K562 (cell line): ENCODE data around the gene GZMM. TPM values are rescaled to one million over a fixed set of nuclear protein-coding genes. Genes with fewer than 3 reads are reported as not detected.
A peak's percentile ranks its signal among the peaks of the same experiment; 100 is the strongest.

ENCODE experiments used
- ATAC-seq: fragments of 200-7000 bp; cut with Tn5 transposase; 3 replicates; pipeline ENCODE4 v1.9.1; 2020; ENCODE audit warnings: moderate library complexity
- BruUV-seq: library from RNA; stranded (reverse); fragments of 400-500 nt; replicated peaks from 2 replicates; lab custom pipeline; 2021; lab: Mats Ljungman, UMichigan
- CTCF ChIA-PET: fragments of 300-600 bp; formaldehyde crosslinking; extraction: SDS; loops from one replicate; lab custom pipeline; 2021; ENCODE audit warnings: low intra/inter-chr PET ratio; lab: Yijun Ruan, JAX
- POLR2A ChIA-PET: fragments of 300-600, 350-650 bp; sonication (Branson Sonifier 250); formaldehyde crosslinking; extraction: SDS; loops from one replicate; lab custom pipeline; 2021; ENCODE audit warnings: antibody characterized with exemption, inconsistent platforms; lab: Yijun Ruan, JAX
- DNase-seq, 4 experiments: peaks; one replicate each; pipeline versions ENCODE4 v3.0.0 to v3.0.0-alpha.2; 2011 to 2018; ENCODE audit warnings: low spot score in 3 of 4, mixed read lengths in 3 of 4; ENCODE audit errors: extremely low read depth in 1 of 4
- FAIRE-seq: peaks from 2 replicates; lab custom pipeline; 2011; peaks lifted over from hg19 to GRCh38; lab: Jason Lieb, UNC
- H2AFZ ChIP-seq: 2 replicates; pipeline ENCODE4 v1.6.0; 2011; ENCODE audit warnings: low read depth, low read length, control low read depth, inconsistent platforms
- H3K27ac ChIP-seq: fragments of 200-600 bp; 3 replicates; pipeline ENCODE4 v1.8.0; 2011; ENCODE audit warnings: low read depth, mild to moderate bottlenecking, control low read depth, inconsistent platforms, low read length, moderate library complexity, mixed read lengths; ENCODE audit errors: extremely low read depth
- H3K27me3 ChIP-seq, 2 experiments: fragments of 300-600 bp in 1 of 2; 2 replicates in 1 of 2; 3 replicates in 1 of 2; pipeline versions ENCODE4 v1.6.0 to v1.8.0; 2011; ENCODE audit warnings: inconsistent platforms in 2 of 2, low read length in 2 of 2, mild to moderate bottlenecking in 1 of 2, mixed read lengths in 1 of 2, moderate library complexity in 1 of 2; ENCODE audit not compliant: control insufficient read depth in 2 of 2, insufficient read depth in 2 of 2
- H3K36me3 ChIP-seq: fragments of 300-600 bp; 3 replicates; pipeline ENCODE4 v1.8.0; 2011; ENCODE audit warnings: mild to moderate bottlenecking, low read length, inconsistent platforms; ENCODE audit not compliant: control insufficient read depth, insufficient read depth
- H3K4me1 ChIP-seq, 2 experiments: fragments of 200-600 bp in 1 of 2; replicated peaks in 1 of 2; 2 replicates in 1 of 2; 3 replicates in 1 of 2; pipeline versions ENCODE4 v1.5.1 to v1.8.0; 2011; ENCODE audit warnings: inconsistent platforms in 2 of 2, low read length in 2 of 2, mild to moderate bottlenecking in 1 of 2, mixed read lengths in 1 of 2, moderate library complexity in 1 of 2; ENCODE audit not compliant: control insufficient read depth in 2 of 2, insufficient read depth in 2 of 2
- H3K4me2 ChIP-seq: 2 replicates; pipeline ENCODE4 v1.6.1; 2011; ENCODE audit warnings: low read length, control low read depth, inconsistent platforms, mixed read lengths; ENCODE audit not compliant: insufficient read depth
- H3K4me3 ChIP-seq: fragments of 200-600 bp; sonication (generic), shearing (Covaris generic); 2 replicates; pipeline ENCODE4 v1.5.1; 2016; ENCODE audit warnings: control low read depth, inconsistent platforms
- H3K79me2 ChIP-seq: fragments of 200-600 bp; 3 replicates; pipeline ENCODE4 v1.8.0; 2011; ENCODE audit warnings: low read length, inconsistent platforms; ENCODE audit not compliant: control insufficient read depth, insufficient read depth
- H3K9ac ChIP-seq, 2 experiments: 2 replicates each; pipeline versions ENCODE4 v1.6.0 to v1.6.1; 2011; ENCODE audit warnings: low read depth in 2 of 2, low read length in 2 of 2, control low read depth in 1 of 2, inconsistent platforms in 1 of 2, mild to moderate bottlenecking in 1 of 2, mixed read lengths in 1 of 2; ENCODE audit not compliant: insufficient read depth in 1 of 2
- H3K9me1 ChIP-seq: one replicate; pipeline ENCODE4 v1.6.0; 2011; ENCODE audit warnings: inconsistent platforms, mild to moderate bottlenecking, low read length, moderate library complexity; ENCODE audit not compliant: control insufficient read depth, insufficient read depth
- H3K9me3 ChIP-seq: replicated peaks from 2 replicates; pipeline ENCODE4 v1.5.1; 2011; ENCODE audit warnings: low read depth, low read length, inconsistent platforms; ENCODE audit not compliant: control insufficient read depth, insufficient read depth
- H4K20me1 ChIP-seq: replicated peaks from 2 replicates; pipeline ENCODE4 v1.6.1; 2011; ENCODE audit warnings: low read length, inconsistent platforms, mixed read lengths; ENCODE audit not compliant: control insufficient read depth, insufficient read depth
- BMI1 ChIP-seq: fragments of 150-350 bp; IDR thresholded peaks from 2 replicates; pipeline ENCODE4 v1.6.1; 2014; ENCODE audit warnings: low read length
- CBFA2T3 ChIP-seq: fragments of 450-650 bp; IDR thresholded peaks from 2 replicates; pipeline ENCODE4 v1.6.1; 2017
- FIP1L1 ChIP-seq: fragments of 200-400 bp; formaldehyde crosslinking; IDR thresholded peaks from 2 replicates; pipeline ENCODE4 v1.6.1; 2018; ENCODE audit warnings: mild to moderate bottlenecking, low read depth, low read length; ENCODE audit not compliant: poor library complexity, severe bottlenecking
- KDM5B ChIP-seq: fragments of 200-600 bp; sonication (generic); IDR thresholded peaks from 2 replicates; pipeline ENCODE4 v1.6.1; 2012; ENCODE audit warnings: low read depth, mild to moderate bottlenecking, moderate library complexity, low read length, control low read depth, inconsistent platforms; ENCODE audit not compliant: insufficient replicate concordance
- MECOM ChIP-seq: fragments of 250-450 bp; sonication (Bioruptor Pico); IDR thresholded peaks from 2 replicates; pipeline ENCODE4 v1.8.0; 2022; ENCODE audit warnings: inconsistent platforms
- NCOA2 ChIP-seq, 2 experiments: fragments of 450-650 bp; IDR thresholded peaks; 2 replicates each; pipeline ENCODE4 v1.6.1; 2018; ENCODE audit warnings: mild to moderate bottlenecking in 2 of 2, moderate library complexity in 1 of 2; ENCODE audit not compliant: partially characterized antibody in 2 of 2
- NCOR1 ChIP-seq: fragments of 450-650 bp; IDR thresholded peaks from 2 replicates; pipeline ENCODE4 v1.6.1; 2016; ENCODE audit warnings: mild to moderate bottlenecking, moderate library complexity
- NR4A1 ChIP-seq, 2 experiments: fragments of 250-450 bp in 1 of 2; fragments of 450-650 bp in 1 of 2; sonication (Bioruptor Pico) in 1 of 2; IDR thresholded peaks; 2 replicates each; pipeline versions ENCODE4 v1.4.0 to v1.6.1; 2016 to 2020; ENCODE audit warnings: mild to moderate bottlenecking in 2 of 2, missing compliant biosample characterization in 1 of 2, missing genetic modification characterization in 1 of 2, moderate library complexity in 1 of 2
- POLR2AphosphoS5 ChIP-seq: IDR thresholded peaks from 2 replicates; pipeline ENCODE4 v1.6.1; 2011; ENCODE audit warnings: mild to moderate bottlenecking, low read depth, low read length, moderate library complexity; ENCODE audit not compliant: control insufficient read depth, insufficient read depth
- RBM25 ChIP-seq: fragments of 200-400 bp; formaldehyde crosslinking; IDR thresholded peaks from 2 replicates; pipeline ENCODE4 v1.6.1; 2018; ENCODE audit warnings: low read length, low read depth, moderate library complexity; ENCODE audit not compliant: severe bottlenecking
- SIN3A ChIP-seq, 2 experiments: fragments of 150-350 bp in 1 of 2; IDR thresholded peaks; 2 replicates each; pipeline ENCODE4 v1.6.1; 2011 to 2016; ENCODE audit warnings: borderline replicate concordance in 2 of 2, low read depth in 2 of 2, low read length in 2 of 2, mild to moderate bottlenecking in 2 of 2, moderate library complexity in 2 of 2; ENCODE audit not compliant: control insufficient read depth in 1 of 2
- SP1 ChIP-seq: sonication (generic); formaldehyde crosslinking; IDR thresholded peaks from 2 replicates; pipeline ENCODE4 v1.8.1; 2022; ENCODE audit warnings: mild to moderate bottlenecking, missing genetic modification reagents
- SP2 ChIP-seq: IDR thresholded peaks from 2 replicates; pipeline ENCODE4 v1.6.1; 2011; ENCODE audit warnings: mild to moderate bottlenecking, low read depth, low read length, moderate library complexity; ENCODE audit not compliant: poor library complexity, severe bottlenecking; ENCODE audit errors: extremely low read depth
- ZNF143 ChIP-seq: sonication (generic); formaldehyde crosslinking; IDR thresholded peaks from 2 replicates; pipeline ENCODE4 v1.9.0; 2022; ENCODE audit warnings: mild to moderate bottlenecking, missing genetic modification reagents
- ZNF282 ChIP-seq: sonication (generic); formaldehyde crosslinking; IDR thresholded peaks from 2 replicates; pipeline ENCODE4 v1.8.1; 2023; ENCODE audit warnings: missing genetic modification reagents
- ZNF830 ChIP-seq: fragments of 250-450 bp; sonication (Bioruptor Pico); IDR thresholded peaks from 2 replicates; pipeline ENCODE4 v1.5.0; 2021; ENCODE audit warnings: mild to moderate bottlenecking
- WGBS: fragments of 100-300 bp; shearing (Covaris generic); methylation state at CpG from one replicate; pipeline ENCODE4 v1.1.6; 2016; ENCODE audit warnings: low coverage, mixed read lengths; ENCODE audit not compliant: insufficient coverage; ENCODE audit errors: missing lambda C conversion rate; 5-methylcytosine and 5-hydroxymethylcytosine counted together
- in situ Hi-C: fragments of 300-500 bp; cut with MboI; formaldehyde crosslinking; loops from 4 replicates; pipeline ENCODE4 v1.15.0; 2018; ENCODE audit warnings: inconsistent platforms, mixed read lengths
- intact Hi-C: fragments of 100-400 bp; cut with micrococcal nuclease; formaldehyde crosslinking; loops from 2 replicates; pipeline ENCODE4 v1.14.2; 2022
- polyA plus RNA-seq, 8 experiments: library from polyadenylated mRNA; depleted of rRNA in 4 of 8; stranded (reverse) in 5 of 8; unstranded in 3 of 8; fragments of >200 nt; fragmentation: Nextera tagmentation in 2 of 8; fragmentation: Illumina TruSeq in 1 of 8; extraction: Ambion mirVana in 2 of 8; extraction: Trizol in 1 of 8; gene quantifications; 2 replicates each; pipeline versions ENCODE4 v1.2.1 to v1.2.3, GENCODE V29; 2011 to 2014; ENCODE audit warnings: inconsistent platforms in 1 of 8, missing spikeins in 1 of 8
- total RNA-seq, 7 experiments: library from RNA; depleted of rRNA in 6 of 7; stranded (reverse); fragments of >200 nt in 6 of 7; fragmentation: Illumina TruSeq in 2 of 7; extraction: Trizol in 2 of 7; gene quantifications; 2 replicates each; pipeline versions ENCODE4 v1.2.1 to v1.2.3, GENCODE V29; 2011 to 2021; ENCODE audit warnings: low replicate concordance in 1 of 7
- TF ChIP-seq, protein P1 (sequence below): sonication (generic); formaldehyde crosslinking; IDR thresholded peaks from 2 replicates; pipeline ENCODE4 v1.8.0; 2023; ENCODE audit warnings: mild to moderate bottlenecking, missing genetic modification reagents

GZMM gene
- total and polyA plus RNA-seq, 9 of the 15 experiments (the other 6 are each of a cell fraction or from before 2014, with no cell fraction given) = 0.08 to 2.6 (median 0.70) TPM; not detected in 2

GRCh38 chr19:597406-598315 lies 53.8 kb downstream of the GZMM start:
- Histone ChIP-seq H3K27me3 (peaks cover 12 to 26% of the 10 kb centered on the region in 2 experiments; a peak in 4 of 5 replicates), H3K36me3 (no peaks in the 10 kb centered on the region), H3K27ac (no peak overlapping the region), H3K4me1 (peaks cover 3 to 48% of the 10 kb centered on the region in 2 experiments; a peak in 3 of 5 replicates), H4K20me1 (peaks cover 13% of the 10 kb centered on the region; the same call in 1 of the 2 replicates), H3K9ac (no peak overlapping the region), H3K79me2 (no peaks in the 10 kb centered on the region), H3K9me3 (0 out of 2 replicates have a peak, but pooled peaks cover 2% of the 10 kb centered on the region), H3K4me3 (no peak overlapping the region), H2AFZ (no peak overlapping the region), H3K9me1 (no peaks in the 10 kb centered on the region), H3K4me2 (no peak overlapping the region)
- DNase-seq (peak in 1 of 4 experiments; percentile 47), FAIRE-seq (peak; percentile 98), ATAC-seq (no peak)
- intact Hi-C loops = no loop called here
- in situ Hi-C loops = no loop called here
- WGBS = 25% methylated on average over 16 of the region's 18 CpGs
- CTCF ChIA-PET = no interaction called here
- POLR2A ChIA-PET = interaction anchor here (0.6 kb wide), 1 partner anchor 74 kb away, joined by 4 read pairs; no protein-coding TSS in a partner anchor
- no TSS peak for BruUV-seq
- no peak for TF ChIP-seq NR4A1 (CRISPR knock-in tag; IDR thresholded peaks at IDR 0.05)
- TF ChIP-seq NR4A1 (tag; IDR thresholded peaks at IDR 0.05) = peak; percentile 41; the same call in 1 of the 2 replicates
- TF ChIP-seq ZNF143 = 0 out of 2 replicates have a peak, but pooled peaks have one; percentile 26
- no peak for TF ChIP-seq CBFA2T3
- no peak for TF ChIP-seq SP2
- no peak for TF ChIP-seq MECOM (CRISPR knock-in tag)
- TF ChIP-seq SP1 (CRISPR knock-in tag) = peak; percentile 74; the same call in 1 of the 2 replicates
- no peak for TF ChIP-seq KDM5B
- peak; percentile 100 for TF ChIP-seq RBM25
- TF ChIP-seq POLR2AphosphoS5 = peak; percentile 93
- peak; percentile 46; the same call in 1 of the 2 replicates for TF ChIP-seq NCOR1
- no peak for TF ChIP-seq ZNF282 (CRISPR knock-in tag)
- no peak for TF ChIP-seq NCOA2 (IDR thresholded peaks at IDR 0.05; ENCODE audit: partially characterized antibody in 2 of 2)
- TF ChIP-seq ZNF830 = no peak
- TF ChIP-seq, protein P1, sequence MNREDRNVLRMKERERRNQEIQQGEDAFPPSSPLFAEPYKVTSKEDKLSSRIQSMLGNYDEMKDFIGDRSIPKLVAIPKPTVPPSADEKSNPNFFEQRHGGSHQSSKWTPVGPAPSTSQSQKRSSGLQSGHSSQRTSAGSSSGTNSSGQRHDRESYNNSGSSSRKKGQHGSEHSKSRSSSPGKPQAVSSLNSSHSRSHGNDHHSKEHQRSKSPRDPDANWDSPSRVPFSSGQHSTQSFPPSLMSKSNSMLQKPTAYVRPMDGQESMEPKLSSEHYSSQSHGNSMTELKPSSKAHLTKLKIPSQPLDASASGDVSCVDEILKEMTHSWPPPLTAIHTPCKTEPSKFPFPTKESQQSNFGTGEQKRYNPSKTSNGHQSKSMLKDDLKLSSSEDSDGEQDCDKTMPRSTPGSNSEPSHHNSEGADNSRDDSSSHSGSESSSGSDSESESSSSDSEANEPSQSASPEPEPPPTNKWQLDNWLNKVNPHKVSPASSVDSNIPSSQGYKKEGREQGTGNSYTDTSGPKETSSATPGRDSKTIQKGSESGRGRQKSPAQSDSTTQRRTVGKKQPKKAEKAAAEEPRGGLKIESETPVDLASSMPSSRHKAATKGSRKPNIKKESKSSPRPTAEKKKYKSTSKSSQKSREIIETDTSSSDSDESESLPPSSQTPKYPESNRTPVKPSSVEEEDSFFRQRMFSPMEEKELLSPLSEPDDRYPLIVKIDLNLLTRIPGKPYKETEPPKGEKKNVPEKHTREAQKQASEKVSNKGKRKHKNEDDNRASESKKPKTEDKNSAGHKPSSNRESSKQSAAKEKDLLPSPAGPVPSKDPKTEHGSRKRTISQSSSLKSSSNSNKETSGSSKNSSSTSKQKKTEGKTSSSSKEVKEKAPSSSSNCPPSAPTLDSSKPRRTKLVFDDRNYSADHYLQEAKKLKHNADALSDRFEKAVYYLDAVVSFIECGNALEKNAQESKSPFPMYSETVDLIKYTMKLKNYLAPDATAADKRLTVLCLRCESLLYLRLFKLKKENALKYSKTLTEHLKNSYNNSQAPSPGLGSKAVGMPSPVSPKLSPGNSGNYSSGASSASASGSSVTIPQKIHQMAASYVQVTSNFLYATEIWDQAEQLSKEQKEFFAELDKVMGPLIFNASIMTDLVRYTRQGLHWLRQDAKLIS (CRISPR knock-in tag) = 0 out of 2 replicates have a peak, but pooled peaks have one; percentile 77
- 0 out of 4 replicates have a peak, but pooled peaks of 1 of the 2 experiments have one; percentile 63 for TF ChIP-seq SIN3A (IDR thresholded peaks at IDR 0.05; ENCODE audit: borderline replicate concordance in 2 of 2, control insufficient read depth in 1 of 2, low read depth in 2 of 2, low read length in 2 of 2)
- TF ChIP-seq FIP1L1 = no peak
- 0 out of 2 replicates have a peak, but pooled peaks have one; percentile 15 for TF ChIP-seq BMI1
